GM12878 (cell line): ENCODE results near the gene UBXN4. TPM values are rescaled to one million over a fixed set of nuclear protein-coding genes. Genes with fewer than 3 reads are reported as not detected.

Experiments
- ATAC-seq: fragments of 200-7000 bp; cut with Tn5 transposase; 3 replicates; pipeline ENCODE4 v1.9.1; 2020; ENCODE audit warnings: mild to moderate bottlenecking, moderate library complexity
- BruUV-seq: library from RNA; stranded (reverse); fragments of 400-500 nt; replicated peaks from 2 replicates; lab custom pipeline; 2021; lab: Mats Ljungman, UMichigan
- CTCF ChIA-PET: fragments of 300-600 bp; sonication (Branson Sonifier 250); formaldehyde crosslinking; extraction: SDS; loops from one replicate; lab custom pipeline; 2021; ENCODE audit warnings: inconsistent platforms; lab: Yijun Ruan, JAX
- POLR2A ChIA-PET: fragments of 350-600 bp; formaldehyde crosslinking; extraction: SDS; loops from one replicate; lab custom pipeline; 2021; ENCODE audit warnings: inconsistent platforms; lab: Charles Lee
- RAD21 ChIA-PET: fragments of 300-600 bp; sonication (Branson Sonifier 250); formaldehyde crosslinking; loops from one replicate; lab custom pipeline; 2023; ENCODE audit warnings: antibody characterized with exemption; ENCODE audit not compliant: unreplicated experiment; lab: Charles Lee
- SMC1A ChIA-PET: fragments of 300-600 bp; sonication (Branson Sonifier 250); formaldehyde crosslinking; loops from one replicate; lab custom pipeline; 2023; ENCODE audit not compliant: unreplicated experiment, uncharacterized antibody; lab: Charles Lee
- DNase-seq: peaks from one replicate; pipeline ENCODE4 v3.0.0-alpha.2; 2011; ENCODE audit warnings: low read depth, low spot score
- FAIRE-seq: peaks from 3 replicates; lab custom pipeline; 2011; peaks lifted over from hg19 to GRCh38; lab: Jason Lieb, UNC
- H2AFZ ChIP-seq: 2 replicates; pipeline ENCODE4 v1.6.0; 2011; ENCODE audit warnings: low read depth, low read length, control low read depth; ENCODE audit not compliant: control insufficient read depth
- H3K27ac ChIP-seq: 2 replicates; pipeline ENCODE4 v1.5.1; 2011; ENCODE audit warnings: control low read depth; ENCODE audit not compliant: control insufficient read depth, insufficient read depth
- H3K27me3 ChIP-seq, 2 experiments: replicated peaks in 1 of 2; 2 replicates each; pipeline versions ENCODE4 v1.6.0 to v1.6.1; 2011; ENCODE audit warnings: low read length in 1 of 2; ENCODE audit not compliant: control insufficient read depth in 2 of 2, insufficient read depth in 2 of 2
- H3K36me3 ChIP-seq, 2 experiments: 2 replicates each; pipeline ENCODE4 v1.5.1; 2011; ENCODE audit warnings: low read length in 1 of 2; ENCODE audit not compliant: control insufficient read depth in 2 of 2, insufficient read depth in 2 of 2
- H3K4me1 ChIP-seq: 2 replicates; pipeline ENCODE4 v1.6.1; 2011; ENCODE audit warnings: mild to moderate bottlenecking, low read length, moderate library complexity, mixed read lengths; ENCODE audit not compliant: control insufficient read depth, insufficient read depth
- H3K4me2 ChIP-seq: 2 replicates; pipeline ENCODE4 v1.6.0; 2011; ENCODE audit warnings: control low read depth; ENCODE audit not compliant: control insufficient read depth, insufficient read depth
- H3K4me3 ChIP-seq: fragments of 200-600 bp; sonication (generic); 2 replicates; pipeline ENCODE4 v1.5.1; 2016
- H3K79me2 ChIP-seq: 2 replicates; pipeline ENCODE4 v1.6.0; 2011; ENCODE audit warnings: low read length; ENCODE audit not compliant: control insufficient read depth, insufficient read depth
- H3K9ac ChIP-seq: 2 replicates; pipeline ENCODE4 v1.8.0; 2011; ENCODE audit warnings: low read length, control low read depth, mixed read lengths; ENCODE audit not compliant: control insufficient read depth, insufficient read depth
- H3K9me3 ChIP-seq: replicated peaks from 3 replicates; pipeline ENCODE4 v1.5.1; 2011; ENCODE audit warnings: mild to moderate bottlenecking, low read length; ENCODE audit not compliant: control insufficient read depth, insufficient read depth
- H4K20me1 ChIP-seq: 2 replicates; pipeline ENCODE4 v1.6.0; 2011; ENCODE audit not compliant: control insufficient read depth, insufficient read depth
- BCLAF1 ChIP-seq: fragments of 450-650 bp; IDR thresholded peaks from 2 replicates; pipeline ENCODE4 v1.6.1; 2017; ENCODE audit warnings: antibody characterized with exemption, mild to moderate bottlenecking, moderate library complexity
- CHD1 ChIP-seq: IDR thresholded peaks from 2 replicates; pipeline ENCODE4 v1.6.1; 2012; ENCODE audit warnings: low read depth, low read length, improper control_type of control experiment
- GATAD2B ChIP-seq: fragments of 450-650 bp; conservative IDR thresholded peaks from 2 replicates; pipeline ENCODE4 v1.6.1; 2017; ENCODE audit warnings: low read depth, mild to moderate bottlenecking, moderate library complexity
- HDAC2 ChIP-seq: fragments of 200-600 bp; sonication (generic); IDR thresholded peaks from 2 replicates; pipeline ENCODE4 v1.6.1; 2017
- LARP7 ChIP-seq: fragments of 450-650 bp; IDR thresholded peaks from 2 replicates; pipeline ENCODE4 v1.6.1; 2017; ENCODE audit warnings: mild to moderate bottlenecking
- SP1 ChIP-seq: IDR thresholded peaks from one replicate; pipeline ENCODE4 v1.6.1; 2011; ENCODE audit warnings: low read depth, low read length
- STAT1 ChIP-seq: fragments of 450-650 bp; conservative IDR thresholded peaks from 2 replicates; pipeline ENCODE4 v1.6.1; 2014; ENCODE audit warnings: antibody characterized with exemption, mild to moderate bottlenecking
- ZNF24 ChIP-seq: fragments of 450-650 bp; IDR thresholded peaks from 2 replicates; pipeline ENCODE4 v1.6.1; 2017; ENCODE audit warnings: antibody characterized with exemption, mild to moderate bottlenecking
- WGBS: methylation state at CpG from one replicate; pipeline ENCODE4 v1.1.6; 2016; ENCODE audit warnings: low lambda C conversion rate; ENCODE audit not compliant: insufficient replicate concordance, insufficient coverage; ENCODE audit errors: missing lambda C conversion rate; 5-methylcytosine and 5-hydroxymethylcytosine counted together
- in situ Hi-C: fragments of 300-500 bp; cut with MboI; formaldehyde crosslinking; loops from 9 replicates; pipeline ENCODE4 v1.14.3; 2018; ENCODE audit warnings: mixed read lengths
- intact Hi-C: fragments of 100-400 bp; cut with micrococcal nuclease; formaldehyde crosslinking; loops from one replicate; pipeline ENCODE4 v1.14.2; 2022; ENCODE audit not compliant: unreplicated experiment
- polyA plus RNA-seq, 11 experiments: library from polyadenylated mRNA; depleted of rRNA in 4 of 11; unstranded in 6 of 11; stranded (reverse) in 5 of 11; fragments of >200 nt; fragmentation: Nextera tagmentation in 4 of 11; fragmentation: Illumina TruSeq in 1 of 11; extraction: Ambion mirVana in 4 of 11; extraction: Trizol in 1 of 11; gene quantifications; 1 replicate in 1 of 11; 2 replicates in 10 of 11; pipeline versions ENCODE4 v1.2.1 to v1.2.3, GENCODE V29; 2011 to 2016; ENCODE audit warnings: inconsistent platforms in 2 of 11, missing spikeins in 2 of 11, low read depth in 1 of 11
- total RNA-seq, 4 experiments: library from RNA; depleted of rRNA in 3 of 4; stranded (reverse); fragments of >200 nt in 3 of 4; fragmentation: Illumina TruSeq in 1 of 4; extraction: Trizol in 1 of 4; gene quantifications; 2 replicates each; pipeline versions ENCODE4 v1.2.1 to v1.2.3, GENCODE V29; 2013 to 2021

UBXN4 gene
- total and polyA plus RNA-seq, 10 of the 15 experiments (the other 5 are each of a cell fraction or from before 2014, with no cell fraction given), result 52.6 to 133 (median 71.9) TPM

GRCh38 chr2:135743860-135744259, 2.2 kb downstream of the UBXN4 start:
- DNase-seq (no peak), ATAC-seq (no peak), FAIRE-seq (no peak)
- CTCF ChIA-PET, result interaction anchor here (1.0 to 4.7 kb wide), 14 partner anchors 9 to 755 kb away, joined by 3 to 46 read pairs (median 4); no protein-coding TSS in a partner anchor
- 0 out of 2 replicates have a peak, but pooled peaks cover 5% of the 10 kb centered on the region for H3K4me1 ChIP-seq
- H3K27ac ChIP-seq, result no peak overlapping the region
- SMC1A ChIA-PET, result interaction anchor here (0.9 to 2.3 kb wide), 12 partner anchors 40 to 738 kb away, joined by 3 to 14 read pairs (median 4); partner anchors contain the start of gene ZRANB3
- intact Hi-C loops, result loop anchor here (5.0 kb wide), 3 partner anchors 108 to 827 kb away; partner anchors contain the start of gene CCNT2
- peaks cover 0 to 18% of the 10 kb centered on the region in 2 experiments; a peak in 3 of 4 replicates for H3K36me3 ChIP-seq
- 47% methylated on average over 1 of the region's 1 CpG for WGBS
- no peaks in the 10 kb centered on the region for H3K9me3 ChIP-seq
- H2AFZ ChIP-seq, result no peak overlapping the region
- H4K20me1 ChIP-seq, result no peaks in the 10 kb centered on the region
- TF ChIP-seq STAT1 (no peak), GATAD2B (no peak), SP1 (no peak), BCLAF1 (no peak), ZNF24 (no peak), CHD1 (no peak), HDAC2 (no peak), LARP7 (no peak)
- RAD21 ChIA-PET, result interaction anchor here (0.6 to 1.7 kb wide), 4 partner anchors 12 to 641 kb away, joined by 3 read pairs; no protein-coding TSS in a partner anchor
- no TSS peak for BruUV-seq
- peaks cover 57% of the 10 kb centered on the region for H3K79me2 ChIP-seq
- peak overlapping the region; percentile 74 for H3K4me2 ChIP-seq
- no peaks in the 10 kb centered on the region for H3K27me3 ChIP-seq
- in situ Hi-C loops, result no loop called here
- POLR2A ChIA-PET, result interaction anchor here (0.5 to 1.5 kb wide), 3 partner anchors 76 to 596 kb away, joined by 3 to 8 read pairs (median 3); no protein-coding TSS in a partner anchor
- peak overlapping the region; percentile 63 for H3K4me3 ChIP-seq
- peak overlapping the region; percentile 80 for H3K9ac ChIP-seq
